H1 (cell line): Measurements from ENCODE around the gene BLVRA. TPM values are rescaled to one million over a fixed set of nuclear protein-coding genes. Genes with fewer than 3 reads are reported as not detected.

Experiments
- CTCF ChIA-PET: fragments of 300-600 bp; sonication (Branson Sonifier 250); formaldehyde crosslinking; loops from one replicate; lab custom pipeline; 2021; ENCODE audit not compliant: partially characterized antibody; lab: Charles Lee
- POLR2A ChIA-PET: fragments of 300-600 bp; sonication (Branson Sonifier 250); formaldehyde crosslinking; loops from one replicate; lab custom pipeline; 2021; ENCODE audit warnings: inconsistent platforms; ENCODE audit not compliant: partially characterized antibody; lab: Charles Lee
- DNase-seq, 2 experiments: peaks; one replicate each; pipeline versions ENCODE4 v3.0.0 to v3.0.0-alpha.2; 2010 to 2022; ENCODE audit warnings: low spot score in 2 of 2, low read depth in 1 of 2, mixed read lengths in 1 of 2
- FAIRE-seq: peaks from 2 replicates; lab custom pipeline; 2011; peaks lifted over from hg19 to GRCh38; lab: Jason Lieb, UNC
- H2AFZ ChIP-seq: 2 replicates; pipeline ENCODE4 v1.8.1; 2012; ENCODE audit warnings: low read length, inconsistent platforms
- H2AK5ac ChIP-seq: 2 replicates; pipeline ENCODE4 v1.6.1; 2013; ENCODE audit warnings: low read depth, low read length
- H2BK120ac ChIP-seq: replicated peaks from 2 replicates; pipeline ENCODE3; 2013; ENCODE audit warnings: low read depth, low read length, inconsistent platforms
- H2BK12ac ChIP-seq: 2 replicates; pipeline ENCODE4 v1.6.1; 2013; ENCODE audit warnings: low read depth, low read length
- H2BK15ac ChIP-seq: 2 replicates; pipeline ENCODE4 v1.6.1; 2013; ENCODE audit warnings: low read length
- H2BK20ac ChIP-seq: 2 replicates; pipeline ENCODE4 v1.6.1; 2013; ENCODE audit warnings: low read length
- H2BK5ac ChIP-seq: 2 replicates; pipeline ENCODE4 v1.6.1; 2013; ENCODE audit warnings: low read depth, low read length
- H3K14ac ChIP-seq: 2 replicates; pipeline ENCODE4 v1.6.1; 2013; ENCODE audit warnings: inconsistent platforms; ENCODE audit not compliant: insufficient read length
- H3K18ac ChIP-seq: 2 replicates; pipeline ENCODE4 v1.6.1; 2013; ENCODE audit warnings: low read length; ENCODE audit errors: extremely low read depth
- H3K23ac ChIP-seq: 2 replicates; pipeline ENCODE4 v1.6.1; 2013; ENCODE audit warnings: inconsistent platforms; ENCODE audit not compliant: insufficient read length
- H3K23me2 ChIP-seq: 2 replicates; pipeline ENCODE4 v1.6.1; 2013; ENCODE audit warnings: low read depth, low read length
- H3K27ac ChIP-seq: 2 replicates; pipeline ENCODE4 v1.6.1; 2011; ENCODE audit warnings: low read depth, low read length, inconsistent platforms
- H3K27me3 ChIP-seq, 4 experiments: replicated peaks in 1 of 4; 1 replicate in 1 of 4; 2 replicates in 3 of 4; pipeline versions ENCODE4 v1.6.1 to v1.8.1; 2011 to 2013; ENCODE audit warnings: low read length in 3 of 4, mild to moderate bottlenecking in 3 of 4, inconsistent platforms in 2 of 4, mixed read lengths in 2 of 4, moderate library complexity in 1 of 4; ENCODE audit not compliant: control insufficient read depth in 3 of 4, insufficient read depth in 3 of 4; ENCODE audit errors: extremely low read depth in 1 of 4
- H3K36me3 ChIP-seq, 4 experiments: 2 replicates each; pipeline versions ENCODE4 v1.6.1 to v1.8.1; 2011 to 2013; ENCODE audit warnings: mild to moderate bottlenecking in 4 of 4, low read length in 3 of 4, moderate library complexity in 2 of 4, control low read depth in 1 of 4, inconsistent platforms in 1 of 4; ENCODE audit not compliant: insufficient read depth in 4 of 4, control insufficient read depth in 2 of 4
- H3K4ac ChIP-seq: replicated peaks from 2 replicates; pipeline ENCODE3; 2013; ENCODE audit warnings: low read length, low read depth, mixed read lengths, inconsistent platforms; ENCODE audit not compliant: insufficient read length
- H3K4me1 ChIP-seq, 4 experiments: replicated peaks in 1 of 4; 1 replicate in 1 of 4; 2 replicates in 3 of 4; pipeline versions ENCODE4 v1.6.1 to v1.8.1; 2011 to 2013; ENCODE audit warnings: low read length in 3 of 4, inconsistent platforms in 2 of 4, mixed read lengths in 1 of 4; ENCODE audit not compliant: insufficient read depth in 4 of 4, control insufficient read depth in 3 of 4
- H3K4me2 ChIP-seq, 2 experiments: 2 replicates each; pipeline versions ENCODE4 v1.6.1 to v1.8.1; 2011 to 2013; ENCODE audit warnings: low read depth in 2 of 2, low read length in 2 of 2, control low read depth in 1 of 2, inconsistent platforms in 1 of 2, mild to moderate bottlenecking in 1 of 2; ENCODE audit not compliant: insufficient read depth in 1 of 2
- H3K4me3 ChIP-seq, 4 experiments: fragments of 200-600, 300-600 bp in 1 of 4; sonication (generic), shearing (Covaris generic), sonication (Bioruptor Twin) in 1 of 4; 2 replicates each; pipeline versions ENCODE4 v1.5.1 to v1.8.1; 2011 to 2016; ENCODE audit warnings: low read length in 4 of 4, low read depth in 3 of 4, control low read depth in 2 of 4, inconsistent platforms in 2 of 4, mild to moderate bottlenecking in 2 of 4, mixed read lengths in 1 of 4, moderate library complexity in 1 of 4; ENCODE audit not compliant: insufficient read depth in 2 of 4; ENCODE audit errors: extremely low read depth in 1 of 4
- H3K56ac ChIP-seq: replicated peaks from 2 replicates; pipeline ENCODE3; 2013; ENCODE audit warnings: low read depth, mild to moderate bottlenecking, mixed read lengths, low read length, inconsistent platforms; ENCODE audit not compliant: insufficient read length
- H3K79me1 ChIP-seq: 2 replicates; pipeline ENCODE4 v1.6.1; 2013; ENCODE audit warnings: low read depth, low read length, control low read depth
- H3K79me2 ChIP-seq, 2 experiments: 2 replicates each; pipeline versions ENCODE4 v1.6.1 to v1.8.1; 2012 to 2013; ENCODE audit warnings: low read length in 2 of 2, mild to moderate bottlenecking in 2 of 2, inconsistent platforms in 1 of 2; ENCODE audit not compliant: insufficient read depth in 2 of 2, control insufficient read depth in 1 of 2
- H3K9ac ChIP-seq, 4 experiments: replicated peaks in 1 of 4; 1 replicate in 1 of 4; 2 replicates in 3 of 4; pipeline versions ENCODE4 v1.6.1 to v1.8.1; 2011 to 2013; ENCODE audit warnings: low read depth in 3 of 4, low read length in 3 of 4, control low read depth in 2 of 4, mild to moderate bottlenecking in 2 of 4, moderate library complexity in 2 of 4, inconsistent platforms in 1 of 4; ENCODE audit errors: extremely low read depth in 1 of 4
- H3K9me3 ChIP-seq, 2 experiments: 2 replicates each; pipeline versions ENCODE4 v1.6.1 to v1.8.1; 2012 to 2013; ENCODE audit warnings: mild to moderate bottlenecking in 2 of 2, moderate library complexity in 2 of 2, control low read depth in 1 of 2, inconsistent platforms in 1 of 2, low read depth in 1 of 2, low read length in 1 of 2, mixed read lengths in 1 of 2; ENCODE audit not compliant: insufficient read depth in 2 of 2
- H4K20me1 ChIP-seq, 2 experiments: replicated peaks in 1 of 2; 2 replicates each; pipeline versions ENCODE3 to v1.8.1; 2011 to 2013; ENCODE audit warnings: inconsistent platforms in 2 of 2, low read length in 2 of 2, mild to moderate bottlenecking in 1 of 2; ENCODE audit not compliant: insufficient read depth in 2 of 2, control insufficient read depth in 1 of 2
- H4K5ac ChIP-seq: 2 replicates; pipeline ENCODE4 v1.6.1; 2013; ENCODE audit warnings: low read length, low read depth, mixed read lengths, inconsistent platforms; ENCODE audit not compliant: insufficient read length
- H4K8ac ChIP-seq: 2 replicates; pipeline ENCODE4 v1.8.0; 2013; ENCODE audit warnings: mild to moderate bottlenecking, moderate library complexity, low read length, inconsistent platforms; ENCODE audit not compliant: insufficient read depth; ENCODE audit errors: extremely low read depth
- H4K91ac ChIP-seq: replicated peaks from 2 replicates; pipeline ENCODE3; 2013; ENCODE audit warnings: low read length, mixed read lengths, inconsistent platforms; ENCODE audit not compliant: insufficient read length
- CBX5 ChIP-seq: fragments of 300-800, 300-1000 bp; sonication (generic); IDR thresholded peaks from 2 replicates; pipeline ENCODE4 v1.7.1; 2016; ENCODE audit warnings: antibody characterized with exemption, low read length, low read depth
- RAD21 ChIP-seq, 2 experiments: IDR thresholded peaks in 1 of 2; conservative IDR thresholded peaks in 1 of 2; 2 replicates each; pipeline ENCODE4 v1.6.1; 2011; ENCODE audit warnings: low read depth in 2 of 2, low read length in 2 of 2, improper control_type of control experiment in 1 of 2, inconsistent platforms in 1 of 2, mild to moderate bottlenecking in 1 of 2, moderate library complexity in 1 of 2
- WGBS, 2 experiments: shearing (Covaris generic) in 1 of 2; methylation state at CpG; one replicate each; pipeline versions ENCODE4 v1.1.6 to v1.1.7; 2013 to 2015; ENCODE audit warnings: low lambda C conversion rate in 2 of 2, mixed read lengths in 2 of 2, inconsistent platforms in 1 of 2, low coverage in 1 of 2, missing lambda C conversion rate in 1 of 2; ENCODE audit not compliant: insufficient replicate concordance in 2 of 2, insufficient coverage in 1 of 2, insufficient read length in 1 of 2; ENCODE audit errors: extremely low coverage in 1 of 2, missing lambda C conversion rate in 1 of 2; 5-methylcytosine and 5-hydroxymethylcytosine counted together
- polyA plus RNA-seq, 7 experiments: library from polyadenylated mRNA; depleted of rRNA in 3 of 7; stranded (reverse) in 5 of 7; unstranded in 2 of 7; fragments of >200 nt in 5 of 7; fragments of 200-250 nt in 2 of 7; gene quantifications; 1 replicate in 5 of 7; 2 replicates in 1 of 7; 4 replicates in 1 of 7; pipeline versions ENCODE4 v1.2.1 to v1.2.3, GENCODE V29; 2011 to 2013; ENCODE audit warnings: missing spikeins in 2 of 7, mixed read lengths in 2 of 7
- total RNA-seq: library from RNA; stranded (reverse); fragmentation: NEBNext Ultra II Directional; extraction: Animal tissue kit (Norgen Biotek cat#: 25700); gene quantifications from 2 replicates; pipeline ENCODE4 v1.2.1, GENCODE V29; 2021
- TF ChIP-seq, protein P1 (sequence below): IDR thresholded peaks from 2 replicates; pipeline ENCODE4 v1.6.1; 2011; ENCODE audit warnings: low read depth, mild to moderate bottlenecking, low read length; ENCODE audit not compliant: insufficient read depth
- TF ChIP-seq, protein P2 (sequence below), 3 experiments: IDR thresholded peaks; 1 replicate in 2 of 3; 2 replicates in 1 of 3; pipeline versions ENCODE4 v1.5.1 to v1.6.1; 2011; ENCODE audit warnings: low read length in 3 of 3, mild to moderate bottlenecking in 3 of 3, inconsistent platforms in 2 of 3, low read depth in 1 of 3, moderate library complexity in 1 of 3; ENCODE audit not compliant: insufficient read depth in 1 of 3; ENCODE audit errors: control extremely low read depth in 1 of 3

The BLVRA gene
- total and polyA plus RNA-seq, 2 of the 8 experiments (the other 6 are each of a cell fraction or from before 2014, with no cell fraction given): 16.1 to 37.1 TPM

DNA sequence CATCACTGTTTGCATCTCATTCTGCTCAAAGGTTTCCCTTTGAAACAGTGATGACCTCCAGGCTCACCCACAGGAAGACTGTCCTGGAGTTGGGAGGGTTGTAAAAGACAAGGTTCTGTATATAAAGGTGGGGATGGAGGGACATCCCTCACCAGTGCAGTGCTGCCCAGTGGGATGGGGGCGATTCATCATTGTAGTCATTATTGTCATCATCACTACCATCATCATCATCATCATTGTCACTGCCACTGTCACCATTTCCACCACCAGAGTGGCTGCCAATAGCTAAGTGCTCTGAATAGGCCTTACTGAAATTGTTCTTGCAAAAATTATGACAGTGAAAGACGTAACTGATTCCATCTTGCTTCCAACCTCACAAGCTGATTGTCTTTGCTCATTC is 86.2 kb downstream of the BLVRA start:
- no peaks in the 10 kb centered on the region for H3K36me3 ChIP-seq
- no peak overlapping the region for H4K91ac ChIP-seq
- H3K27ac ChIP-seq: no peak overlapping the region
- H3K9me3 ChIP-seq: no peaks in the 10 kb centered on the region
- no peak overlapping the region for H4K5ac ChIP-seq
- H2BK15ac ChIP-seq: no peak overlapping the region
- H3K4me3 ChIP-seq: no peak overlapping the region
- no peak overlapping the region for H2BK20ac ChIP-seq
- H3K18ac ChIP-seq: no peak overlapping the region
- no peaks in the 10 kb centered on the region for H4K20me1 ChIP-seq
- H3K79me2 ChIP-seq: no peaks in the 10 kb centered on the region
- no peaks in the 10 kb centered on the region for H3K79me1 ChIP-seq
- ChIA-PET CTCF (interaction anchor here (0.9 to 1.4 kb wide), 4 partner anchors 10 to 95 kb away, joined by 3 to 5 read pairs (median 3); partner anchors contain the start of gene BLVRA), POLR2A (no interaction called here)
- no peak overlapping the region for H3K4me2 ChIP-seq
- no peak overlapping the region for H3K4ac ChIP-seq
- no peak for FAIRE-seq
- H3K23me2 ChIP-seq: no peaks in the 10 kb centered on the region
- no peak overlapping the region for H3K23ac ChIP-seq
- H3K4me1 ChIP-seq: peaks cover 0 to 3% (median 0%) of the 10 kb centered on the region in 4 experiments; a peak in 1 of 7 replicates
- no peak for DNase-seq
- no peak overlapping the region for H2BK12ac ChIP-seq
- H3K9ac ChIP-seq: no peak overlapping the region
- 92% methylated on average over 2 of the region's 2 CpGs; no CpG with 5 or more reads in 1 of the 2 experiments for WGBS, 2 experiments
- H3K27me3 ChIP-seq: no peaks in the 10 kb centered on the region
- no peak overlapping the region for H2BK120ac ChIP-seq
- H4K8ac ChIP-seq: no peak overlapping the region
- H3K56ac ChIP-seq: no peak overlapping the region
- H3K14ac ChIP-seq: no peak overlapping the region
- H2AFZ ChIP-seq: no peak overlapping the region
- no peak overlapping the region for H2BK5ac ChIP-seq
- no peak overlapping the region for H2AK5ac ChIP-seq
- TF ChIP-seq CBX5 (no peak), RAD21 (IDR thresholded peaks at IDR 0.05 in 1 of 2, conservative IDR thresholded peaks at IDR 0.05 in 1 of 2; ENCODE audit: low read depth in 2 of 2, low read length in 2 of 2) (no peak)
- TF ChIP-seq, protein P1, sequence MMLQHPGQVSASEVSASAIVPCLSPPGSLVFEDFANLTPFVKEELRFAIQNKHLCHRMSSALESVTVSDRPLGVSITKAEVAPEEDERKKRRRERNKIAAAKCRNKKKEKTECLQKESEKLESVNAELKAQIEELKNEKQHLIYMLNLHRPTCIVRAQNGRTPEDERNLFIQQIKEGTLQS: no peak
- TF ChIP-seq, protein P2, sequence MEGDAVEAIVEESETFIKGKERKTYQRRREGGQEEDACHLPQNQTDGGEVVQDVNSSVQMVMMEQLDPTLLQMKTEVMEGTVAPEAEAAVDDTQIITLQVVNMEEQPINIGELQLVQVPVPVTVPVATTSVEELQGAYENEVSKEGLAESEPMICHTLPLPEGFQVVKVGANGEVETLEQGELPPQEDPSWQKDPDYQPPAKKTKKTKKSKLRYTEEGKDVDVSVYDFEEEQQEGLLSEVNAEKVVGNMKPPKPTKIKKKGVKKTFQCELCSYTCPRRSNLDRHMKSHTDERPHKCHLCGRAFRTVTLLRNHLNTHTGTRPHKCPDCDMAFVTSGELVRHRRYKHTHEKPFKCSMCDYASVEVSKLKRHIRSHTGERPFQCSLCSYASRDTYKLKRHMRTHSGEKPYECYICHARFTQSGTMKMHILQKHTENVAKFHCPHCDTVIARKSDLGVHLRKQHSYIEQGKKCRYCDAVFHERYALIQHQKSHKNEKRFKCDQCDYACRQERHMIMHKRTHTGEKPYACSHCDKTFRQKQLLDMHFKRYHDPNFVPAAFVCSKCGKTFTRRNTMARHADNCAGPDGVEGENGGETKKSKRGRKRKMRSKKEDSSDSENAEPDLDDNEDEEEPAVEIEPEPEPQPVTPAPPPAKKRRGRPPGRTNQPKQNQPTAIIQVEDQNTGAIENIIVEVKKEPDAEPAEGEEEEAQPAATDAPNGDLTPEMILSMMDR (IDR thresholded peaks at IDR 0.05; ENCODE audit: control extremely low read depth in 1 of 3, insufficient read depth in 1 of 3, low read depth in 1 of 3, low read length in 3 of 3): no peak
